Hematopoietic multipotent progenitor cell treated with erythropoietin and hydrocortisone succinate and interleukin-3 and kit ligand, for 8 days (in vitro differentiated cells): ENCODE data around the gene SLC16A12.
"Not testable (repeated sequence)": the region's sequence is repeated elsewhere in the genome, so short reads cannot be mapped to it uniquely, and the experiment has no call there.

Experiments used
- DNase-seq: peaks from one replicate; pipeline ENCODE4 v3.0.0-alpha.2; 2015

SLC16A12 gene

DNA sequence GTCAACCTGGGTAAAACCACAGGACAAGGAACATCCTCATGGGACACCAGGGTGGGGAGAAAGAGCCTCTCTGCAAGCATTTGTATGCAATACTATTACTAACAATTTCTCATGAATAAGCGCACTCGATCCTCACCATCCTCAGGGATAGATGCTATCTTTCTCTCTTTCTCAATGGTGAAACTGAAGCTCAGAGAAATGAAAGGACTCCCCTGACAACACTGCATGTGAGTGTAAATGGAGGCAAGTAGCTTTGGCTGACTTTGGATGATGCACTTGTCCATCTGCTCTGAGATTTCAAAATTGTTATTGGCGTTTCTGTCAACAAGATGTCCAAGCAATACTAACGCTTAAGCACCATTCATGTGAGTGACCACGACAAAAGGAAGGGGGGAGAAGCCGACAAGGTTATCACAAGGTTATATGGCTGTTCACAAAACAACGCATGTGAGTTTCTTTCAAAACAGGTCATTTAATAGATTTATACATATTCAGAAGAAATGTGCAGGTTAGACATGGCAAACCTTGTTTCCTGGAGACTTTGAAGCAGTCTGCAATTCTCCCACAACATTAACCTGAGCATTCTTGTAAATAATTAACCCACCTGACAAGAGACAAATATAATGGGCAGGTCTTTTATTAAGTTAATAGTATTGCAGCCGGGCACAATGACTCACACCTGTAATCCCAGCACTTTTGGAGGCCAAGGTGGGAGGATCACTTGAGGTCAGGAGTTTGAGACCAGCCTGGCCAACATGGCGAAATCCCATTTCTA is 67.0 kb downstream of the SLC16A12 start:
- no peak for DNase-seq

DNA sequence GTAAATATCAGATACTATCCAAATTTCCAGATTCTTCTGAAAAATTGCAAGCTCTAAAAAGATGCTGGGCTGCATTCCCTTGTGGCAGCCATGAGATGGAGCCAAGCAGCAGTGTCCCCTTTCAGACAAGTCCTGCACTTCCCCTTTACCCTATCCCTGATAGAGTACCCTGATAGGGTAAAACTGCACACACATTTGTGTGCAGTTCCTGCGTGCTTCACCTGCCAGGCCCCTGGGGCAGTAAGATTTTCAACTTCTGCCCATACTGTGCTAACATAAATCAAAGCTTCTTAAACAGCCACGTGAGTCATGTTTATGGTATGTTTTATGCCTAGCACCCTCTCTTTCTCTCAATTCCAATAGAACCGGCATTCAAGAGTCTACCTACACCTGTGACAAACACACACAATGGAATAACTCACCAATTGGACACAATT is 68.8 kb downstream of the SLC16A12 start:
- DNase-seq: peak; percentile 6

DNA sequence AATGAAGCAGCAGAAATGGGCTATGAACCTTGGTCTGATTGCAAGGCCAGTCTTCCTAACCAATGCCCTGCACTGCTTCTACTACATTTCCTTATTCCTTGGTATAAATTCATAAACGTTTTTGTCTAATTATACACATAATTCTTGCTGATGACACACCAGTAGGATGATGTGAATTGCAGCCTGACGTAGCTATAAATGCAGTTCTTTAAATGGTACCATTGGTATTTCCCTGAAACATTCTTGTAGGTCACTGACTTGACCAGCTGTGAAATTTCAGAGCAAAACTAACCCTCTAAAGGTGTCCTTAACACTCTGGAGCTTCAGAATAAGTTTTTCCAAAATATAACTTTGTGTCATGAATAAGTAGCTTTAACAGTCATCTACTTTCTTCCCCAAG is 70.2 kb downstream of the SLC16A12 start:
- DNase-seq: no peak

DNA sequence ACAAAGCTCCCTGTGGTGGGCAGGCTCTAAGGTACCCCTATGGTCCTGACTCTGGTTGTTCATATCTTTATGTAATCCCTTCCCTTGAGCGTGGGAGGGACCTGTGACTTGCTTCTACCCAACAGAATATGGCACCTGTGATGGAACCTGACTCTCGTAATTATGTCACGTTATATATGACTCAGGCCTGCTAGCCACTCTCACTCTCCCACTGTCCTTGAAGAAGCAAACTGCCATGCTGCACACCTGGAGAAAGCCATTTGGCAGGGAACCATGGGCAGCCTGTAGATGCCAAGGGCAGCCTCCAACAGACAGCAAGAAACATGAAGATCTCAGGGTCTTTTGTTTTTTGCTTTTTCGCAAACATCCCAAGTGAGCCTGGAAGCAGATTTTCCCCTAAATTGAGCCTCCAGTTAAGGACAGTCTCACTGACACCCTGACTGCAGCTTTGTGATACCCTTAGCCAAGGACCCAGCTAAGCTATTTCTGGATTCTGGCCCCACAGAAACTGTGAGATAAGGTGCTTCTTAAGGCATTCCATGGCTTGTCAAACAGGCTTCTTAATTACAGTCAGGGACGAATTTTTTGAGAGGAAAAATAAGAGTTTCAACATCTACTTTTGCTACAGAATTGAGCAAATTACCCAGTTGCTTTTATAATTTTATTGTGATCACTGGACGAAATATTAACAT is 71.4 kb downstream of the SLC16A12 start:
- DNase-seq: no peak

DNA sequence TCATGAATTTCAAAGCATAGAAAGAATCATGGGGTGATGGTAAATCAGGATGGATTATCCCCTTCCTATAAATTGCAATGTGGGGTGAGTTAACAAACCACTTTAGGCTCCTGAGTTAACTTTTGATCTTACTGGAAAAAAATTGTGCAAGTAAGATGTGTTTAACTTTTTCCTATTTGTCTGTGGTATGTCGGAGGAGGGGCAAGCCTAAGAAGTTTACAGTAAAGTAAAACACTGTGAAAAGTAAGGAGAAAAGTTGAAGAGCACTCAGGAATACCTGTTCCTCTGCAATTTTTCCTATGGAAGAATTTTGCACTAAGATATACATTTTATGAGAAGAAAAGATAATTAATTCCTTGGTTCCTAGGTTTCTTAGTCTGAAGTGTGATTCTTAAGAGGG is 76.6 kb downstream of the SLC16A12 start:
- no peak for DNase-seq

DNA sequence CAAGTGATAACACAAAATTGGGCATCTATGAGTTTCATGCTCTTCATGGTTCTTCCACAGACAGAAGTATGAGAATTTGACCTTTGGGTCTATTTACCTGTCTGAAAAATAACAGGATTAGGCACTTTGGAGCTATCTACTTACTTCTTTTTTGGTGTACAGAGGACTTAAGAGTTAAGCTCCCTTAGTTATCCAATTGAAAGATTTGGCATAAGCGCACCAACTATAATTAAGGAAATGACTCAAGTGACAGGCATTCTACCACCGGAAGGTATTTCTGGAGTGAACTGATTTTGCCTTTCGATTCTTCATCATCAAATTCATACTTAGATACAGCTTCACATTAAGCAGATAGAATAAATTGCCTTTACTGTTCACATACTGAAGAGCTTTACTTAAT is 77.1 kb downstream of the SLC16A12 start:
- no peak for DNase-seq

DNA sequence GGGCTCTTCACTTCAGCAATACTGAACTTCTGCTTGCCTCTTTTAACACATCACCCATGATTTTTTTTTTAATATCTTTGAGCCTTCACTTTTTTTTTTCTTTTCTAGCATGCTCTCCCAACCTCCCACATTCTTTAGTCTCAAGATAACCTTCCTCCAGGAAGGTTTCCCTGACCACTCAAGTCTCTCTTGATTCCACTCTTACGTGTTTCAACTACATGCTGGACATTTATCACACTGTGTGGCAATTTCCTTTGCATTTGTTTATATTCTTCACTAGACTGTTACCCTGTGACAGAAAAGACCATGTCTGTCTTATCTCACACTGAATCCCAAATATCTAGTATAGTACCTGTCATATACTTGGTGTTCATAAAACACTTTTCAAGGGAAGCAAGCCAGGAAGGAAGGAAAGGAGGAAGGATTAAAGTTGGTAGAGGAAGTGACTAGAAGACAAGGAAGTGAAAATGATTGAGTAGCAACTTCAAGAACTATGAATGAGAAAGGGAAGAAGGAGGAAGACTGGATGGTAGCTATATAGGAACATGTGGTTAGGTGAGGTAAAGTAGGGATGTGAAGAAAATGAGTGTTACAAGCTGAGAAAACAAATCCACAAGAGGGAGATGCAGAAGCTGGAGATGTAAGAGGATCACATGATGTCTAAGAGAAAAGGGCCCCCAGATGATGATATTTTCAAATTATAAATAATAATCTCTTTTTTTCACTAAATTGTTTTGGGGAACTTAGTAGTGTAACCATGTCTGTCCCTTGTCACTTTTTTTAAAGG is 80.6 kb downstream of the SLC16A12 start:
- DNase-seq: no peak

DNA sequence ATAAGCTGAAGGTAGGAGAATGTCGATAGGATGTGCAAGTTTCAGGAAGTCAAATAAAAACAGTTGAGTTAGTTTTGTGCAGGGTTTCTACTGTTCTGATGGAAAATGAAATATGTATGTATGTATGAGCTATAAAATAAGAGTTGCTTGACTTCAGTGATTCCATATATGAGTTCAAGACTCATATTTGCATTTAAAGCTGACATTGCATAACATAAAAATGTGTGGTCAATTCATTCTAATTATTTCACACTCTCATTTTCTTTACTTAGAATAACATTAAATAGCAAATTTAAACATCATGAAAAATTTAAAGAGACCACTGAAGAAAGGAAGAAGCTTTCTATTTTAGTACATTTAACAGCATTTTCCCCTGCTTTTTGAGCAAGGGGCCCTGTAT is 83.2 kb downstream of the SLC16A12 start:
- no peak for DNase-seq

DNA sequence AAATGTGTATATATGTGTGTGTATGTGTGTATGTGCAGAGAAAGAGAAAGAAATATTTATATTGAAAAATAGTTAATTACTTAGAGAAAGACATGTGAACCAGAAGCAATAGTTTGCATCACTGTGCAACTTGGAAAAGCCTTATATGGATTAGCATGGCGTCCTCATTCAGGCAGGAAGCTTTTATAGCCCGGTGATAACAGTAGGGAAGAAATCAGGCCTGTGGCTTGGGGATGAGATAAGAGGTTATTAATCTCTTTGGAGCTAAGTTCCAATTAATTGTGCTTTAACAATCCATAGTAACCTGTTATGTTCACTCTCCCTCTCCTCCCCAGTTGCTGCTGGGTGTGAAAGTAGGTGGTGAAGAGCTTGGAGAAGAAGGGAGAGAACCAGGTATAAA is 84.5 kb downstream of the SLC16A12 start:
- DNase-seq: no peak

DNA sequence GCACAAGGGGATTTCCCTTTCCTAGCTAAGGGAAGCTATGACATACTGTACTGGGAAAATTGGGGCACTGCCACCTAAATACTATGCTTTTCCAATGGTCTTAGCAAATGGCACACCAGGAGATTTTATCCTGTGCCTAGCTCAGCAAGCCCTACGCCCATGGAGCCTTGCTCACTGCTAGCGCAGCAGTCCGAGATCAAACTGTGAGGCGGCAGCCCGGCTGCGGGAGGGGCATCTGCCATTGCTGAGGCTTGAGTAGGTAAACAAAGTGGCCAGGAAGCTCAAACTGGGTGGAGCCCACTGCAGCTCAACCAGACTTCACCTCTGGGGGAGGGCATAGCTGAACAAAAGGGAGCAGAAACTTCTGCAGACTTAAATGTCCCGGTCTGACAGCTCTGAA is 90.6 kb downstream of the SLC16A12 start:
- DNase-seq: not testable (repeated sequence)

DNA sequence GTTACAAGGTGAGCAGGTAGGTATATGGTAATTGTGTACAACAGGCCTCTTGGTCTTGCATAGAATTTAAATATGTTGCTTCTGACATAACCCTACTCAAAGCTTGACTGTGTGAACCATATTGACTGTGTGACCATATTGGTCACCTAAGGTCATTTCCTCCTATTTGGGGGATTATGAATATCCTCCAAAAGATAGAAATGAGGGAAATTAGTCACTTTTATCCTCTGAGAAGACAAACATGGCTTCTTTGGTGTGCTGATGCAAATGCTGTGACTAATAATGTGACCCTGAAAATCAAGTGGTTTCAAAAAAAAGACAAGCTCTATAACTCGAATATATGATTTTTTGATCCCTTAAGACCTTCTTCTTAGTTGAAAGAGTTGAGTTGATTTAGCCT is 93.1 kb downstream of the SLC16A12 start:
- DNase-seq: no peak

DNA sequence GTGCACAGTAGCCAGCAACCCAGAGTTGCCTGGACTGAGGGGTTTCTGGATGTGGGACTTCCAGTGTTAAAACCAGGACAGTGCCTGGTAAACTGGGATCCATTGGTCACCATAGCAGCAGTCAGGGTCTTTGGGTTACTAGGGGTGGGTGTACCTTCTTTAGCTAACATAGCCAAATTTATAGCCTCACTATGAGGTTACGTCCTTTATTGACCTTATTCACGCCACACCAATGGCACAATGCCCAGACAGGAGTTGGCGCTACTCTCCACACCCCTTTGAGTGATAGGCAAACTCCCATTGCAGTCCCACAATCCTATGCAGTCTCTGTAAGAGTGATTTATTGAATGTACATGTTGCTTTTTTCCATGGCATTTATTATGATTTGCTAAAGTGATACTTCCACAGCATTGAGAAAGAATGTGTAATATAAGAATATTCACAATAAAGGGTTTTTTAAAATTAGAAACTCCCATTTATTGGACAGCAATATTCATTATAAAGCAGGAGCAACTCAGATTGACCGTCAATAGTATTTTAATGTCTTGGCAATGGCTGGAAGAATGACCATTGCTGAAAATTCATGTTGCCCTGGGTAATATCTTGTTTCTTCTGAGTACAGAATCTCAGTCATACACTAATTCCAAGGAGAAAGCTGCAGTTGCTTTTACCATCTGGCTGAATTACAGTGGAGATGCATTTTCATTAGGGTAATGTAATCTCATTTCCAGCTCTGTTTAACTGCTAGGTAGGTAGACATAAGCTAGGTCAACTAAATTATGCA is 95.0 kb downstream of the SLC16A12 start:
- peak; percentile 53 for DNase-seq

DNA sequence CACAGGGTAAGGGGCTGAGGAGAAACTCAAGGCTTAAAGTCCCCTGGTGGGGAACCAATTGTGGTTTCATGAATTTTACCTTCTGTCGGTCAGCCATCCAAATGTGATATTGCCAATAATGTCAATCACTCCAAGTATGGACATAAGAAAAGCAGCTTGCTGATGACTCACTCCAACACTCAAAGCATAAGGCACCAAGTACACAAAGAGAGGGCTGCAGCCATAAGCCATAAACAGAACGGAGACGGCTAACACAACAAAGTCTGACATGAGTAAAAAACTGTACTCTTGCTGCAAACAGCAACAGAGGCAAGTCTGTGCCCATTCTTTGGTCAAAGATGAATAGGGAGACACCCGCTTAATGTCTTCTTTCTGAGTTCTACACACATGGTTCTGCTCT is 96.9 kb downstream of the SLC16A12 start:
- no peak for DNase-seq

DNA sequence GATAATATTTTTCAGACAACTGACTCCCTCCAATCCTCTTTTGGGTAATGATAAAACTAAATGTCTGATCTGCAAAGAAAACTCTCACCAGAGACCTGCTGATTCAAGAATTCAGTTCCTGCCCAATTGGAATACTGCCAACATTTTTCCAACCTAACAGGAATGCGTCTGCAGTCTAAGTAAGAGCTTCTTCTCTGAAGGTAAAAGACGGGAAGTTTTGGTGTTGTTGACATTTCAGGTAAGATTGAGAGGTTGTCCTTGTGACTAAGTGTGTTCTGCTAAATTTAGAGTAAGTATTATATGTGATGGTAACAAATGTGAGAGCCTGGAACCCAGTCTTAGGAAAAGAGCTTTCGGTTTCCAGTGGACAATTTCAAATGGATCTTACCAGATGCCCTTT is 103.4 kb downstream of the SLC16A12 start:
- DNase-seq: no peak

DNA sequence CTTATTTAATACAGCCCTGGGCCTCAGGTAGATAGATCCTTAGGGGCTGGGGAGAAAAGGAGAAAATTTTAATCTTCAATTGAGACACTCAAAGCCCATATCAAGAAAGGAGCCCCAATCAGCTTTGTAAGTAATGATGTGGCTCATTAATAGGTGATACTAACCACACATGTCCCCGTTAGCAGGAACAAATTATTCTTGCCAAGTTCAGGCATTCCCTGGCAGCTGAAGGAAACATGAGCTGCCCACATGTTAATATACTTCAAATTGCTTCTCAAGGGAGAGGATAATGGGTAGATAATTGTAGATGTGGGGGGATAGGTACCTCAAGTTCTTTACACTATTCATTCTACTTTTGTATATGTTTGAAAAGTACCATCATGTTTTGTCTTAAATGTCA is 106.5 kb downstream of the SLC16A12 start:
- no peak for DNase-seq

DNA sequence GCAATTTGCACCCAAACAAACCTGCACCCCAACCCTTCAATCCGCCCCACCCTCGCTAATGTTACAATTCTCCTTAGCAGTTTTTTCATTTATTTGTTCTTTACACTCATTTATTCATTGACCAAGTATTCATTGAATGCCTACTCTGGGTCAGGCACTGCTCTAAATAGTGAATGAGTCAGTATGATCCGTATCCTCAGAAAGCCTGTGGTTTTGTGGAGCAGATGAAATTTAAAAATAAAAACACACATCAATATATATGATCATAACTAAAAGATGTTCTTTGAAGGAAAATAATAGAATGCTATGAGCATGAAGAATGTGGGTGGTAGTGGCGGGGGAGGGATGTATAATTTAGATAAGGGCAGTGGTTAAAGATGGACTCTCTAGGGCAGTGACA is 107.8 kb downstream of the SLC16A12 start:
- DNase-seq: no peak

DNA sequence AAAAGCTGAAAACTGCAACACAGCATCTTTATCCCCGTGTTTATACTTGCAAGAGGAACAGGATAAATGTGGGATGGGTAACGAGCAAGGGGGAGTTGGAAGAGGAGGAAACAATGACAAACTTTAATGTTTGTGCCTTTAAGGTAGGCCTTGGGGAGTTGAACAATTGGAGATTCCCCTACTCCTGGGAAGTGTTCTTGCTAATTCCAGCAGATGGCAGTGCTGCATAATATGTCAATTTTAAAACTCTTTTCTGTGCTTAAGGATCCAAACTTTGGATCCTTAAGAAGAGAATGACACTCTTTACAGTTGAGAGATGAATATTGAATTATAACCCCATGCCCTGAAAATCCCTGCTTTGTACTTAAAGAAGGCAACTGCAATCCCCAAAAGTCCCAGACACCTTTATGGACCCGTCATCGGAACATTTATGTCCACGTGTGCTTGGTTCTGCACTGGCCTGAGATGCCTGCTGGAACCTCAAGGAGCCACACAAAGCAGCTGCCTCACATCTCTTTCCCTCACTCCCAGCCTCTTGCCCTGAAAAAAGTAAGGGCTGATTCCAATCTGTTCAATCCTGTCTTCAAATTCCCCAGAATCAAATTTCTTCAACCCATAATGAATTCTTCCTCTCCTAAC is 109.0 kb downstream of the SLC16A12 start:
- DNase-seq: peak; percentile 67

DNA sequence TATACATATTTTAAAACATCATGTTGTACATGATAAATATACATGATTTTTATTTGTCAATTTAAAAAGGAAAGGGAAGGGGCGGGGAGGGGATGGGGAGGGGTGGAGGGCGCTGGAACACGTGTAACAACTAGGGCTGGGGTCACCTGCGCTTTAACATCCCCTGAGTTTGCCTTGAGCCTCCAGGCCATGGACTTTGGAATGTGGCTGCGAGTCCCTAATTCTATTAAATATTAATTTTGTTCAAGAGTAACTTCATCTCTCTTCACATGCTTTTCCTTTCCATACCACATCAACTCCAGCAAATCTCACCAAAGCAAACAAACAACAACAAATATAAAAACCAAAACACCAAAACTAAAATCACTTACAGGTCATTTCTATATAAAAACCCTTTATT is 110.4 kb downstream of the SLC16A12 start:
- DNase-seq: no peak

DNA sequence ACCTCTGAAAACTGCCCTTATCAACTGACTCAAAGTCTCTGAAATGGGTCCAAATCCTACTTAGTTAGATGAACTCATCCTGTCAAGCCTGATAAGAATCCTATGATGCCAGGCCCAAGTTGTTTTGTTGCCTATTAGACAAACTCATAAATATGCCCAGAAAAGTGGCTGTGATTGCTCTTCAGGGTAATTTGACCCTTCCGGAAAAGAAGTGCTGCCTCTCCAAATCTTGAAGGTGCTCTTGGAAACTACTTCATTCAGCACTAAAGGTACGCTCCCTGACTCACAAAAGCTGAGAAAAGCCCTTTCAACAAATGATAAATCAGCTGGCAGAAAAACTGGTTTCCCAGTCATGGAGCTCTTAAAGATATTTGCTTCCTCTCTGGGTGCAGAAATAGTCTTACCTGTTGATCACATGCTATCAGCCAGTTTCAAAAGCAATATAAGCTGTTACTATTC is 114.3 kb downstream of the SLC16A12 start:
- no peak for DNase-seq

DNA sequence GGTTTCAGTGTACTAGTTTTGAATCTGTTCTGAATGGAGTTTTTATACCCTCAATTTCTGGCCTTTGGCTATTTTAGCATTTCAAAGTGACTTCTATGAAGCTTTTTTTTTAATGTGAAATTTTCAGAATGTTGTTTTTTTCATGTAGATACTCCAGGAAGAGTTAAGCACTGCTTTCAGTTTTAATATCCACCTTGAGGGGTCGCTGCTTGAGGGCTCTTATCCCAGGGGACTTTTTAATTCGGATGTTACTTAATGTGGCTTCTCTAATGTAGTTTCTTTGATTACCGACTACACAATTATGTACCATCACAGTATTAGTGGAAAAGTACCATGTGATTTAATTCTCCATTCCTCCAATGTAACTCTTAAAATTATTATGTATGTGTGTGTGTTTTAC is 115.8 kb downstream of the SLC16A12 start:
- peak; percentile 51 for DNase-seq

DNA sequence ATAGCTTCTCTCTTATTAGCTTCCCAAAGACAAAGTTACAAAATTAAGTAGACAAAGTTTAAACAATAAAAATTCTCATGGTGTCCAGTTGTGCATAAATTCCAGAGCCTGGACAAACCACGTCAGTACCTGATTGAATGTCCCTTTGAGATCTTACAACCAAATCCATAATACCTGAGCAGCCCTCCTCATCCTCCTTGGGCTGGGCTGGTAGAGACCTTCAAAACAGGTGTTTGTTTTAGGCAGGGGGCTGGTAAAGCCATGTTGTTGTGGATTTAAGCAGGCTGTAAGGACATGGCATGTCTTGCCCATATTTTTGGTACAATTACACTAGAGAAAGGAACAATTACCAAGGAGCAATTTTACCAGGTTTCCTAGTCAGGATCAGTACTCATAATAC is 118.9 kb downstream of the SLC16A12 start:
- no peak for DNase-seq
